Erythroblast (primary cell): ENCODE results near the gene AGMO.

Experiments used
- GATA1 ChIP-seq: IDR thresholded peaks from 2 replicates; pipeline ENCODE4 v1.6.1; 2011; ENCODE audit warnings: low read depth, mild to moderate bottlenecking, control low read depth, low read length, moderate library complexity
- POLR2A ChIP-seq: IDR thresholded peaks from 2 replicates; pipeline ENCODE4 v1.6.1; 2011; ENCODE audit warnings: mild to moderate bottlenecking, low read length

DNA sequence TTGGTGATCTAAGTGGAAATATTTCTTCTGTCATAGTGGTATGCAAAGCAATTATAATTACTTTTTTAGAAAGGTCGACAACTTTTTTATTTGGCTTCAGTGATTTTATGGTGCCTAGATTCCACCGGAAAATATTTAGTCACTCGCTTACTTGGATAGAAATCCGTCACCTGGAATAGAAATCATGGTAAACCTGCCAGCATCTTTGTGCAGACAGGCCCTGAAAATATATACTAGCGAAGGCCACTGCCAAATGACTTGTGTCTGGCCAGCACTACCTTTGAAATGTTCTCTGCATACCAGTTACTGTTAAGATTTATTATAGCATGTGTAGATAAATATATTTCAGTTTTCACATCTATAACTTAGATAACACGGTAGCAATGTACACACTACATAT is 226.4 kb downstream of the AGMO start:
- TF ChIP-seq POLR2A = no peak
- no peak for TF ChIP-seq GATA1
